SK-N-SH (cell line): Measurements from ENCODE around the gene HCN4. TPM values are rescaled to one million over a fixed set of nuclear protein-coding genes. Genes with fewer than 3 reads are reported as not detected.

Experiments
- CTCF ChIA-PET: fragments of 300-600, 350-600 bp; formaldehyde crosslinking; extraction: SDS; loops from one replicate; lab custom pipeline; 2021; lab: Yijun Ruan, JAX
- POLR2A ChIA-PET: fragments of 350-600 bp; sonication (Branson Sonifier 250); formaldehyde crosslinking; extraction: SDS; loops from one replicate; lab custom pipeline; 2020; ENCODE audit warnings: antibody characterized with exemption, inconsistent platforms; lab: Yijun Ruan, JAX
- DNase-seq: peaks from one replicate; pipeline ENCODE4 v3.0.0; 2012
- H2AFZ ChIP-seq: fragments of 200-600 bp; sonication (generic); 2 replicates; pipeline ENCODE4 v1.8.1; 2016; ENCODE audit warnings: antibody characterized with exemption, mild to moderate bottlenecking, low read depth
- H3F3A ChIP-seq: fragments of 200-600 bp; sonication (generic); replicated peaks from 2 replicates; pipeline ENCODE3; 2016; ENCODE audit warnings: antibody characterized with exemption, mild to moderate bottlenecking; ENCODE audit not compliant: insufficient read depth
- H3K27ac ChIP-seq, 2 experiments: fragments of 200-500 bp in 1 of 2; fragments of 200-600 bp in 1 of 2; sonication (Bioruptor generic) in 1 of 2; sonication (generic), shearing (Covaris generic) in 1 of 2; 2 replicates each; pipeline versions ENCODE4 v1.5.1 to v1.6.1; 2014 to 2016; ENCODE audit warnings: low read depth in 2 of 2, inconsistent platforms in 1 of 2, low read length in 1 of 2, mild to moderate bottlenecking in 1 of 2, mixed read lengths in 1 of 2
- H3K27me3 ChIP-seq: fragments of 200-600 bp; sonication (generic), shearing (Covaris generic); 2 replicates; pipeline ENCODE4 v1.6.1; 2016; ENCODE audit warnings: mixed run types; ENCODE audit not compliant: insufficient read depth
- H3K36me3 ChIP-seq, 2 experiments: fragments of 200-500 bp in 1 of 2; fragments of 200-600 bp in 1 of 2; sonication (Bioruptor generic) in 1 of 2; sonication (generic) in 1 of 2; replicated peaks in 1 of 2; 2 replicates each; pipeline versions ENCODE3 to v1.5.1; 2014 to 2016; ENCODE audit warnings: low read length in 1 of 2, mild to moderate bottlenecking in 1 of 2; ENCODE audit not compliant: insufficient read depth in 2 of 2, control insufficient read depth in 1 of 2
- H3K4me1 ChIP-seq, 2 experiments: fragments of 200-500 bp in 1 of 2; fragments of 200-600 bp in 1 of 2; sonication (Bioruptor generic) in 1 of 2; sonication (generic), shearing (Covaris generic) in 1 of 2; 2 replicates each; pipeline versions ENCODE4 v1.5.1 to v1.6.1; 2014 to 2016; ENCODE audit warnings: low read depth in 1 of 2, low read length in 1 of 2, mixed run types in 1 of 2; ENCODE audit not compliant: insufficient read depth in 2 of 2, control insufficient read depth in 1 of 2
- H3K4me2 ChIP-seq: fragments of 200-600 bp; sonication (generic), shearing (Covaris generic); 2 replicates; pipeline ENCODE4 v1.6.1; 2017; ENCODE audit warnings: mixed run types
- H3K4me3 ChIP-seq, 2 experiments: fragments of 200-500 bp in 1 of 2; fragments of 200-600 bp in 1 of 2; sonication (Bioruptor generic) in 1 of 2; sonication (generic), shearing (Covaris generic) in 1 of 2; 2 replicates each; pipeline versions ENCODE4 v1.5.1 to v1.8.1; 2014 to 2016; ENCODE audit warnings: low read depth in 2 of 2, inconsistent platforms in 1 of 2, low read length in 1 of 2, mild to moderate bottlenecking in 1 of 2, mixed read lengths in 1 of 2, moderate library complexity in 1 of 2
- H3K79me2 ChIP-seq: fragments of 200-600 bp; sonication (generic); 2 replicates; pipeline ENCODE4 v1.8.1; 2017; ENCODE audit warnings: mild to moderate bottlenecking; ENCODE audit not compliant: insufficient read depth
- H3K9ac ChIP-seq: fragments of 200-600 bp; sonication (generic); 2 replicates; pipeline ENCODE4 v1.6.1; 2017; ENCODE audit warnings: mixed run types
- H3K9me2 ChIP-seq: fragments of 200-600 bp; sonication (generic); 2 replicates; pipeline ENCODE4 v1.6.1; 2017; ENCODE audit warnings: mixed run types
- H3K9me3 ChIP-seq: fragments of 200-600 bp; sonication (generic); 2 replicates; pipeline ENCODE4 v1.6.1; 2017; ENCODE audit warnings: mixed run types, mild to moderate bottlenecking, moderate library complexity
- H4K20me1 ChIP-seq: fragments of 200-600 bp; sonication (generic); 2 replicates; pipeline ENCODE4 v1.6.1; 2017; ENCODE audit warnings: mild to moderate bottlenecking, mixed run types; ENCODE audit not compliant: insufficient read depth
- ELF1 ChIP-seq: IDR thresholded peaks from 2 replicates; pipeline ENCODE4 v1.4.0; 2012
- FOXJ3 ChIP-seq: sonication (generic); formaldehyde crosslinking; IDR thresholded peaks from 2 replicates; pipeline ENCODE4 v1.5.1; 2020; ENCODE audit warnings: mild to moderate bottlenecking, missing genetic modification reagents
- GATA2 ChIP-seq: sonication (generic); formaldehyde crosslinking; IDR thresholded peaks from 2 replicates; pipeline ENCODE4 v1.5.0; 2020; ENCODE audit warnings: mild to moderate bottlenecking, missing genetic modification reagents
- MXI1 ChIP-seq: IDR thresholded peaks from 2 replicates; pipeline ENCODE4 v1.6.1; 2012; ENCODE audit warnings: mild to moderate bottlenecking, low read depth, low read length, improper control_type of control experiment
- PBX3 ChIP-seq: IDR thresholded peaks from 2 replicates; pipeline ENCODE4; 2012
- RCOR1 ChIP-seq: fragments of 150-350 bp; IDR thresholded peaks from 2 replicates; pipeline ENCODE4 v1.6.1; 2017; ENCODE audit warnings: antibody characterized with exemption, low read length
- REST ChIP-seq: IDR thresholded peaks from 2 replicates; pipeline ENCODE4 v1.6.1; 2012; ENCODE audit warnings: mild to moderate bottlenecking, low read depth, low read length, moderate library complexity
- RFX5 ChIP-seq: IDR thresholded peaks from 2 replicates; pipeline ENCODE4 v1.6.1; 2012; ENCODE audit warnings: mild to moderate bottlenecking, improper control_type of control experiment, low read length
- TEAD4 ChIP-seq: IDR thresholded peaks from 2 replicates; pipeline ENCODE4 v1.4.0; 2012; ENCODE audit warnings: mild to moderate bottlenecking, borderline replicate concordance; ENCODE audit not compliant: insufficient read depth
- ZBTB33 ChIP-seq: IDR thresholded peaks from 2 replicates; pipeline ENCODE4 v1.4.0; 2012; ENCODE audit warnings: low read depth, borderline replicate concordance
- WGBS: methylation state at CpG from one replicate; pipeline ENCODE4 v1.1.6; 2017; ENCODE audit warnings: low lambda C conversion rate; 5-methylcytosine and 5-hydroxymethylcytosine counted together
- polyA plus RNA-seq, 3 experiments: library from polyadenylated mRNA; depleted of rRNA; stranded (reverse); fragments of >200 nt; gene quantifications; 2 replicates each; pipeline ENCODE4 v1.2.3, GENCODE V29; 2012

HCN4 gene
- polyA plus RNA-seq, 1 of the 3 experiments (the other 2 are of a cell fraction), result not detected

- Histone ChIP-seq H2AFZ (no peak overlapping the region), H3K4me3 (no peak overlapping the region), H3K4me2 (no peak overlapping the region), H3K36me3 (no peaks in the 10 kb centered on the region), H3K27ac (no peak overlapping the region), H3K9me2 (no peaks in the 10 kb centered on the region), H3K9me3 (no peaks in the 10 kb centered on the region), H3K4me1 (no peaks in the 10 kb centered on the region; a peak in 1 of 4 replicates), H3K27me3 (peaks cover 5% of the 10 kb centered on the region; the same call in 1 of the 2 replicates), H3K9ac (no peak overlapping the region), H3F3A (no peaks in the 10 kb centered on the region), H3K79me2 (no peaks in the 10 kb centered on the region), H4K20me1 (no peaks in the 10 kb centered on the region)
- no peak for TF ChIP-seq MXI1
- TF ChIP-seq REST, result no peak
- ChIA-PET CTCF (no interaction called here), POLR2A (no interaction called here)
- 51% methylated on average over 9 of the region's 10 CpGs for WGBS
- no peak for DNase-seq
Observed at GRCh38 chr15:73352082-73352481, 16.7 kb downstream of the HCN4 start.

GRCh38 chr15:73349191-73349590 lies 19.6 kb downstream of the HCN4 start:
- Histone ChIP-seq H3F3A (no peaks in the 10 kb centered on the region), H3K27ac (no peak overlapping the region), H3K4me2 (no peak overlapping the region), H3K36me3 (no peaks in the 10 kb centered on the region), H3K9me3 (no peaks in the 10 kb centered on the region), H3K4me1 (no peaks in the 10 kb centered on the region), H3K27me3 (peaks cover 5% of the 10 kb centered on the region; the same call in 1 of the 2 replicates), H3K9ac (no peak overlapping the region), H3K79me2 (no peaks in the 10 kb centered on the region), H2AFZ (no peak overlapping the region), H3K9me2 (no peaks in the 10 kb centered on the region), H3K4me3 (no peak overlapping the region), H4K20me1 (no peaks in the 10 kb centered on the region)
- no peak for DNase-seq
- ChIA-PET POLR2A (no interaction called here), CTCF (interaction anchor here (1.6 kb wide), 1 partner anchor 43 kb away, joined by 3 read pairs; no protein-coding TSS in a partner anchor)
- no peak for TF ChIP-seq PBX3

- DNase-seq, result no peak
- Histone ChIP-seq H2AFZ (no peak overlapping the region), H3K9me2 (no peaks in the 10 kb centered on the region), H3F3A (no peaks in the 10 kb centered on the region), H3K9ac (no peak overlapping the region), H3K9me3 (no peaks in the 10 kb centered on the region), H4K20me1 (no peaks in the 10 kb centered on the region), H3K79me2 (no peaks in the 10 kb centered on the region), H3K4me1 (peaks cover 0 to 3% of the 10 kb centered on the region in 2 experiments; a peak in 1 of 4 replicates), H3K27ac (no peak overlapping the region), H3K4me3 (no peak overlapping the region), H3K27me3 (peaks cover 5% of the 10 kb centered on the region; the same call in 1 of the 2 replicates), H3K4me2 (no peak overlapping the region), H3K36me3 (no peaks in the 10 kb centered on the region)
- ChIA-PET CTCF (no interaction called here), POLR2A (no interaction called here)
- WGBS, result 53% methylated on average over 7 of the region's 9 CpGs
- TF ChIP-seq ELF1, result no peak
- no peak for TF ChIP-seq RCOR1
- no peak for TF ChIP-seq FOXJ3
- no peak for TF ChIP-seq GATA2 (CRISPR knock-in tag)
- TF ChIP-seq TEAD4, result no peak
- TF ChIP-seq RFX5, result no peak
- no peak for TF ChIP-seq ZBTB33
- peak; percentile 97 for TF ChIP-seq REST
Observed at GRCh38 chr15:73346735-73347312, 21.9 kb downstream of the HCN4 start.
